Measurements from ENCODE around the gene CD164L2. TPM values are rescaled to one million over a fixed set of nuclear protein-coding genes. Genes with fewer than 3 reads are reported as not detected.
"Not testable (repeated sequence)": the region's sequence is repeated elsewhere in the genome, so short reads cannot be mapped to it uniquely, and the experiment has no call there.

CD164L2 gene
- total RNA-seq, 1 donor from 2014 or later: 0.21 TPM

DNA sequence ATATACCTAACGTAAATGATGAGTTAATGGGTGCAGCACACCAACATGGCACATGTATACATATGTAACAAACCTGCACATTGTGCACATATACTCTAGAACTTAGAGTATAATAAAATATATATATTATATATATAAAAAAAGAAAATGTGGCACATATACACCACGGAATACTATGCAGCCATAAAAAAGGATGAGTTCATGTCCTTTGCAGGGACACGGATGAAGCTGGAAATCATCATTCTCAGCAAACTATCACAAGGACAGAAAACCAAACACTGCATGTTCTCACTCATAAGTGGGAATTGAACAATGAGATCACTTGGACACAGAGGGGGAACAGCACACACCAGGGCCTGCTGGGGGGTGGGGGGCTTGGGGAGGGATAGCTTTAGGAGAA is 1.7 kb upstream of the CD164L2 start:
- DNase-seq: not testable (repeated sequence)

DNA sequence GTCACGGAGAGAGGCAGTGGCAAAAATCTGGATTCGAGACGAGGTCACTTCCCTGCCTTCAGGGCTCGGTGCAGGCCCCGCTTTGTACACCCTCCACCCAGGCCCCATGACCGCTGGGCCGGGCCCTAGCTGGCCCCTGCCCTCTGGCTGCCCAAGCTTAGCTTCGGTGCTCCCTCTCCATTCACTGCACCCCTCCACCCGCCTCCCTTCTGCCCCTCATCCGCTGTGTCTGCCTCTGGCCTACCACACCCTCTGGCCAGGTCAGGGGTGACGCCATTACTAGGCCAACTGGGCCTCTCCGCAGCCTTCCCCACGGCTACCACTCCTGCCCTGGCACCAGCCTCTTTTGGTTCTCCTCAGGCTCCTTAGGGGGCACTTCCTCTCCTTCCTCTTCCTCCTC is 528 bp upstream of the CD164L2 start:
- no peak for DNase-seq

DNA sequence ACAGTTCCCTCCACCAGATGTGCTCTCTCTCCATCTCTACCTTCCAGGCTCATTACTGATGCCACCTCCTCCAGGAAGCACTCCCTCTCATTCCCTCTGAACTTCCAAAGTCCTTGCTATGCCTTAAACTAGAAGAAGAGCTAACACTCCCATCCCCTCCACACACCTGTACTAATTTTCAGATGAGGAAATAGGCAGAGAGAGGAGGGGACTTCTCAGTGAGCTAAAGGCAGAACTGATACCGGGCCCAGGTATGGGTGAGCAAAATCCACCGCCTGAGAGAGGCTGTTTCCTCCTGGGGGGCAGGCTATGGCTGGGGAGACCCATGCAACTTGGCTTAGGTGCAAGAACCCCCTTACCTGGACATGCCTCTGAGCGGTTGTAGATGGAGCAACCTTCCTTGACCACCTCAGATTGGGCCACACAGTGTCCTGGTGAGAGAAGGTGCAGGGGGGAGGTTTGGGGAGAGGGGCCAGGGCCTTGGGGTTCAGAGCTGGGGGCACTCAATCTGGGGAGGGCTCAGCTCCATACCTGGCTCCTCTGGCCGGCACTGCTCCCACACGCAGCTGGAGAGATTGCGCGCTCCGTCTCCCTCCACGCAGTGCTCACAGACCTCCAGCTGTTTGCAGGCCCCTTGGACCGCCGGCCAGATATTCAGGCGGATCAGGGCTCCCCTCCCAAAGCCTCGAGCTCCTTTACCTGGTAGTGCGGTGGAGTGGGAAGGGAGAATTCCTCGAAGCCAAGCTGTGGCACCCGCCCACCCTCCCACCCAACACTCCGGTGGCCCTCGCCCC is 967 bp downstream of the CD164L2 start:
- DNase-seq: no peak

DNA sequence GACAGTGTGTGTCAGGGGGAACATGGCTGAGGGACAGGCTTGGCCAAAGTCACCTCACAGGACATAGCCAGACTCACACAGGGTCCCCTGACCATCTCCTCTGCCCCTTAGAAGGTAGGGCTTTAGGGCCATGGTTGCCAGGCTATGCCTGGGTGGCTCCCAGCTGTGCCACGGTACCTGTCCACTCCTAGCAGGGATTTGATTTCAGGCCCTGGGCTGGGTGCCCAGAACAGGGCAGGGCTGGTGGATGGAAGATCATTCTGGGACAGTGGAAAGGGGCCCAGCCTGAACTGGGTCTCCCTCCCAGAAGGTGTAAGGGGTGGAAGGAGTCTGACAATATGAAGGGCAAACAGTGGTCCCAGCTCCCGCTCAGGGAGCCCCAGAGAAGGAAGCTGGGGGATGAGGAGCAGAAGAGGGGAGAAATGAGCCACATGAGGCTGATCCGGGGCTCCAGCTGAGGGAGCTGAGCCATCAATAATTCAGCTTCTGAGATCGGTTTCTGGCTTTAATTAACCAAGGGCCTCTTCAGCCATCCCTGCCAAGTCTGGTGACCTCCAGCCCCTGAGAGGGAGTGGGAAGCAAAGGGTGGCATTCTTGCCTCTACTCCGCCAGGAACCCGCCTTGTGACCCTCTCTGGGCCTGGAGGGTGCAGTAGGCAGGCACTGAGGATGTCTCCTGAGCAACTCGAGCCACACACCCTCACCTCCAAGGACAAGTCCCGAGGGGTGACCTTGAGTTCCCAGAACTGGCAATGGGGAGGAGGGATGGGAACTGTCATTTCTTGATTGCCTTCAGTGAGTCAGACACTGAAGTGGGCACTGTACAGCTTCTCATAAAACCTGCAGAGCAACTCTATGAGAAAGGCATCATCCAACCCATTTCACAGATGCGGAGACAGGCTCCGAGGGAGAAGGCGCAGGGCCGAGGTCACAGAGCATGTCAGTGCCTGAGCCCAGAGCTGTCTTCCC is 2.1 kb downstream of the CD164L2 start:
- DNase-seq: no peak

DNA sequence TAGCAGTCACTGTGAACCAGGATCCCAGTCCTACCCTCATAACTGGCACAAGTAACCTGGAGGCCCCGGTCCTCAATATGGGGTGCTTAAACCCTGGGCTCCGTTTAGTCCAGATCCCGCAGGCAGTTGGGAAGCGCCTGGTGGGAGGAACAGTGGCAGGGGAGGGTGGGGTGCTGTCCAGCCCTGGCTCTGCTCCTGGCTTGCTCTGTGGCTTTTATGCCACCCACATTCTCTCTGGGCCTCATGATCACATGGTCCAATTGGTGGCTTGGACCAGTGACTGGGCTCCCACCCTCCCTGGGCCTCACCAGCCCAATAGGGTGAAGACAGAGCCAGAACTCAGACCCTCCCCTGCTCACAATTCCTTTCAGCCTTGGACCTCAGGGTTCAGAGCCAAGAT is 2.9 kb downstream of the CD164L2 start:
- DNase-seq: no peak

DNA sequence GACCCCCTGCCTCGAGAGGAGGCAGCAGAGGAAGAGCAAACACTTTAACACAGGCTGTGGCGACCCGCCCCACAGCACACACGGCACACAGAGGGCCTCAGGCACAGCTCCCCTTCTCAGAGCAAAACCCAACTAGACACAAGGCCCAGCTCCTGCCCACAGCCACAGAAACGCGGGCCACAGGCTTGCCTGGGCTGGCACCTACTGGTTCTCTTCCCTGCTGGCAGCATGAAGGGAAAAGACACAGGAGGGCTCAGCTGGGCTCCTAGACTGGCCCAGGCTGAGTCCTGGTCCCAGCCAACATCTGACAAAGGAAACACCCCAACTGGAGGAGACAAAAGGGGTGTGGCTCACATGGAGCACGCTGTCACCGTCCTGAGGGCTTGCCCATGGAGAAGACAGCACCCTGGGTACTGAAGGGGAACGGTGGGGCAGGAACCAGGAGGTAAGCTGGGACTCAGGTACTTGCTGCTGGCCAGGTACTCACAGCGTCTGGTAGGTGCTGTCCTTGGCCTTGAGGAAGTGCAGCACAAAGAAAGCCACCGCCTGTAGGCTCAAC is 3.5 kb downstream of the CD164L2 start:
- DNase-seq: no peak

DNA sequence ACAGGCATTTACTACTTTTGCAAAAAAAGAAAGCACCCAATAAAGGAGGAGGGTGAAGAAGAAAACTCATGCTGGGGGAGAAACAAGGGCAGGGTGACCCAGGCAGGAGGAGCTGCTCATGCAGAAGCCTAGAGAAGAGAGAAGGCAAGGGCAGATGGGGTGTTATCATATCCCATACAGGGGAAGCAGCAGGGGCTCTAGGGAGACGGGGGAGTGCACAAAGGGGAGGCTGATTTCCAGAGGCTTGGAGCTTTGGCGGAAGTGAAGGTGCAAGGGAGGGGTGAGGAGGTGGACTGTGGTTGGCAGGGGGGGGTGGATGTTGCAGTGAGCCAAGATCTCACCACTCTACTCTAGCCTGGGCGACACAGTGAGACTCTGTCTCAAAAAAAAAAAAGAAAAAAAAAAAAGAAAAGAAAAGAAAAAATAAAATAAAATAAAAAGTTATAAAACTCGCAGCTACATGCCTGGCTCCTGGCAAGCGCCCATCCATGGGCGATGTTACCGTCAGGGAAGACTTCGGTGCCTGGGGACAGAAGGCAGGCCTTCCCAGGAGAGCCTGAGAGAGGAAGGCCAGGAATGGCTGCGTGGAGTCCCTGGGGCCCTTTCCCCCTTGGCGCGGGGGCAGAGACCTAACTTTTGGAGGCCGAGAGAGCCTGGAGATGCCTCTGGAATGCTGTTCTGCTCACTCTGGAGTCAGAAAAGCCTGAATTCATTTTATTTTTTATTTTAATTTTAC is 5.2 kb downstream of the CD164L2 start:
- DNase-seq: no peak

DNA sequence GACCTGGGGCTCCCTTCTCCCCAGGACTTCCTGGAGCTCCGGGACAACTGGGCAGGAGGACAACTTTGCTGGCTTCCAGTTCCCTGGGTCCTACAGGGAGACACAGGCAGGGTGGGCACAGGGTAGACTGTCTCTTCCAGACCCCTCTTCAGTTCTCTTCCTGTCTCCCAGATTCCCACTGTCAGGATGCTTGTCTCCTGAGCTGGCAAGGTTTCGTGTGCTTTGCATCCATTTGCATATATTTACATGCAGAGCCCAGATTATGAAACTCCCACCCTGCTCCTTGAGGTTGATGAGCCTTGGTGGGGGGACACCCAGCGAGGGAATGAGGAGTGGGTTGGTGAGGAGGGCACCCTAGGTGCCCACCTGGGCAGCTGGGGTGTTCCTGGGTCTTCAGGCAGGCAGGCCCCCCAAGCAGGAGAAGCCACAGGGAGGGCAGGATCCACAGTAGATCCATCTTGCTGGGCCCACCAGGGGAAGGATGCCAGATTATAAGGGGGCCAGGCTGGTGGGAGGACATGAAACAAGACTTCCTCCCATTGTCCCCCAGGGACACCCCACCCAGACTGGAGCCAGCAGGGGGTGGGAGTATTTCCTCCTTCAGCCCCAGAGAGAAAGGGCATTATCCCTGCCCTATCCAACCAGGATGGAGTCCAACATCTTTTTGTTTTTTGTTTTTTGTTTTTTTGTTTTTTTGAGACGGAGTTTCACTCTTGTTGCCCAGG is 8.6 kb downstream of the CD164L2 start, which contains the start of gene FCN3:
Gene FCN3 (minus strand): TSS at position 463 of the 725 bp plus-strand sequence. CDS start 6 bp downstream, at position 457.
- no peak for DNase-seq

DNA sequence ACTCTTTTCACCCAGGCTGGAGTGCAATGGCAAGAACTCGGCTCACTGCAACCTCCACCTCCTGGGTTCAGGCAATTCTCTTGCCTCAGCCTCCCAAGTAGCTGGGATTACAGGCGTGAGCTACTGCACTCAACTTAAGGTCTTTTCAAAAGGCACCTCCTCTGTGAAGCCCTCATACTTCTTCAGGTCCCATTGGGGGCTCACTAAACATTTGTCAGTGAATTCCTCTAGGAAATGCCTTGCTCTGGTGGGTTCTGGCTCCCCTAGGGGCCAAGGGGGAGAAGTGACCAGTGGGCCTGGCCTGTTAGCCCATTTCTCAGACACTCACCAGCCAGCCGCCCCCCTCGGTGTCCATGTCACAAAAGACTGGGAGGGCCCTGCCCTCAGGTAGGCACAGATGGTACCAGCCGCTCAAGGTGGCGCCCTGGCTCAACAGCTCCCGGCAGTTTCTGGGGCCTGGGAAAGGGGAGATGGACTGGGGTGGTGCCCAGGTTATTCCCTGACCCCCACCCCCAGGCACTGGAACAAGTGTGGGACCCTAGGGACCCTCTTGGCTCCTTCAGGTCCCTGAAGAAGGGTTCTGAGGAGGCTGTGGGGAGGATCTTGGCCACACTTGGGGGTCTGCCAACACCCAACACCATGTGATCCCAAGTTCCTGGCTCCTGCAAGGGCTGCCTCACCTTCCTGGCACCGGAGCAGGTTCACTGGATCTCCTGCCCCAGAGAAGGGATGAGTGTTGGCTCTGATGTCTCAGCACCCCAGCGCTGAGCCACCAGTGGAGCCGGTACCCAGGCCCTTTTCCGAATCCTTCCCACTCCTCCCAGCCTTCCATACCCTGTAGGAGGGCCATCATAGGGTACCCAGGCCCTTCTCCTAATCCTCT is 10.1 kb downstream of the CD164L2 start:
- no peak for DNase-seq

DNA sequence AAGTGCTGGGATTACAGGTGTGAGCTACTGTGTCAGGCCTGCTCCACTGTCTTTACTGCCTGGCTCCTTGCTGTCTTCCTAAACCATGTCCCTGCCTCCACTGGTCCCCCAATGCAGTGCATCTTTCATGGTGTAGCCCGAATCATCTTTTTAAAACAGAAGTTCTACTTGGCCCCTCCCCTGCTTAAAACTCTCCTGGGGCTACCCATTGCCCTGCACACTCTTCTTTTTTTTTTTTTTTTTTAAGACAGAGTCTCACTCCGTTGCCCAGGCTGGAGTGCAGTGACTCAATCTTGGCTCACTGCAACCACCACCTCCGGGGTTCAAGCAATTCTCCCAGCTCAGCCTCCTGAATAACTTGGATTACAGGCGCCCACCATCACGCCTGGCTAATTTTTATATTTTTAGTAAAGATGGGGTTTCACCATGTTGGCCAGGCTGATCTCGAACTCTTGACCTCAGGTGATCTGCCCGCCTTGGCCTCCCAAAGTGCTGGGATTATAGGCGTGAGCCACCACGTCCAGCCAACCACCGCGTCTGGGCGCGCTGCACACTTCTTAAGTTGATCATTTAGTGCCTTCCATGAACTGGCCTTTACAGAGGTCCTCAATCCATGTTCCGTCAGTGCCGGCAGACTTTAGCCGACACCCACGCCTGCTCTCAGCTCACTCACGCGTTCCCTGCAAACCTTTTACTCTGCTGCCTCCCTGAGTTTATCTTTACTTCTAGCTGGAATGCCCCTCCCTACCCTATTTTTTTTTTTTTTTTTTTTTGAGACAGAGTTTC is 10.9 kb downstream of the CD164L2 start:
- no peak for DNase-seq

DNA sequence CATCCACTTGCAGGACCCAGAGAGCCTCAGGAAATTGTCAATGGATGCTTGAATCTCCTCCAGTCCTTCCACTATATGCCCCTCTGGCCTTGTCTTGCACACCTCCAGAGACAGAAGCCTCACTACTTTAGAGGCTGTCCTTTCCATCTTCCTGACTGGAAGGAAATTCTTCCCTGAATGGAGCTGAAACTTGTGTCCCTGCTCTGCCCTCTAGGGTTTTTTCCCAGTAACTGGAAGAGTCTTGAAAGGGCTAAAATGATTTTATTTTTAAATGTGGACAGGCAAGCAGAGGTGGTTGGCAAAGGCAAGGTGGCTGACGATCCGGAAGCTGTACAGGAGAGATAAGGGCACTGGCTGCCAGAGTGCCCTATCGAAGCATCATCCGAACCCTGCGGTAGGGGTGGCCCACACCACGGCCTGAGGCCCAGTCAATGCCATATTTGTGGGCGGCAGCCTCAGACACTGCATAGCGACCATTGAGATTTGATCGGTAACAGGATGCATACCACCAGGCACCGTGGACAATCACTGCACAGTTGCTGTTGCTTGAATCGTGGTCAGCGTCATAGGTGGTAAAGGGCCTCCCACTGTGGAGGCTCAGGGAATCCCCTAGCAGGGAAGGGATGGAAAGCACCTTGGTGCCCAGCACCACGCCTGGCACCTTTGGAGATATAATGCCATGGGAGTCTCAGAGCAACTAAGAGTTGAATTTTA is 14.1 kb downstream of the CD164L2 start:
- DNase-seq: no peak

DNA sequence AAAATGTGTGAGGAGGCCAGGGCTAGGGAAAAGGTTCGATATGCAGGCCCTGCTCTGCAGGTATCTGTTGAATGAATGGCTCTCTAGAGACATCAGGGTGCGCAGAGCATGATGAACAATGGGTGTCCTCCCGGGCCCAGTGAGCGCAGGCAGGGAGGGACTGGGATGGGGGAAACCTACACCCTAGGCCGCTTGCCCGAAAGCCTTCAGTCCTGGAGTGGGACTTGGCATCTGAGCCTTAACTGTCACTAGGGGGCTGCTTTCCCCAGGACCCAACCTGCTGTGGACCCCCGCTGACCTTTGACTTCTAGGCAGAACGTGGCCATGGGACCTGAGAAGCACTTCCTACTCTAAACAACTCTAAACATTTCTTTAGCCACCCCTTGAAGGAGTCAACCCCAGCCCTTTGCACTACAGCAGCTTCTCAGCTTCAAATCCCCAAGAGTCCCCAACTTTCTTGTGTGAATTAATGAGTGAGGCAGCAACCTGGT is 15.9 kb downstream of the CD164L2 start:
- DNase-seq: no peak

DNA sequence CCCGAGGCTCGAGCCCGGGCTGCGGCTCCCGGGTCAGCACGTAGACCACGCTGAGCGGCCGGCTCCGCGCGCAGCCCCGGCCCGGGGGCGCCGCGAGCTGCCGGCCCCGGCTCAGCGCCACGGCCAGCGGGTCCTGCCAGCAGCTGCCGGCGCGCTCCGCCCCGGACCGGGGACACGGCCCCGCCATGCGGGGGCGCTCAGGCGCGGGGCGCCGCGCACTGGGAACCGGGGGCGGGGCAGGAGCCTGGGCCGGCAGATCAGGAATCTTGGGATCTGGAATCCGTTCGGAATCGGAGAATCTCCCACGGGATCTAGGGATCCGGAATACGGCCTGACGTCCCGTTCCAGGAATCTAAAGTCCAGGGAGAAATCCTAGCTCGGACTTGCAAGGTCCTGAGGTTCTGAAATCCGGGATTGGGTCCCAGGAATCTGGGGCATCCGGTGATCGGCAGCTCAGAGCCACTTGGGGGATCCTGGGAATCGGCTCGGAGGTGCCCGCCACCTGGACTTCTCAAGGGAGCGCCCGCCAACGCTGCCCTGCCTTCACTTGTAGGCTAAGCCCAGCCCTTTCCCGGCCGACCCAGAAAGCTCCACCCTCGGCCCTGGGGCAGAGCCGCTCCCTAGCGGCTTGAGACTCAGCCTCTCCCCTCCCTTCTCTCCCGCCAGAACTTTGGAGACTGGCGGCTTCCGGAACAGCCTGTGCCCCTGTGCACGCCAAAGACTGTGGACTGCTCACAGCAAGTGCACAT is 16.5 kb downstream of the CD164L2 start, which contains the start of gene MAP3K6:
Gene MAP3K6 (minus strand): TSS at position 551 of the 749 bp plus-strand sequence. CDS start 364 bp downstream, at position 187.
- DNase-seq: peak; percentile 85

DNA sequence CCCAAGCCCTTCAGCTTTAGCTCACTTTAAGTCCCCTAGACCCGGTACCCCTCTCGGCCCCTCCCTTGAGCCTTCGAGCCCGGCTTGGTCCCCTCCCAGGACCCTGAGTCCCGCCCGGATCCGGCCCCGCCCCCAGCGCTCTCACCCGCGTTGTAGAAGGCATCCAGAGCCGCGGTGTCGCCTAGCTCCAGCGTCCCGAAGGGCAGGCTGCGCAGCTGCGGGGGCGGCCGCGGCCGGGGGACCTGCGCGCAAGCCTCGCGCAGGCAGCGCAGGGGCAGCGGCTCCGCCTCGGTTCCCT is 17.1 kb downstream of the CD164L2 start:
- DNase-seq: peak; percentile 91

DNA sequence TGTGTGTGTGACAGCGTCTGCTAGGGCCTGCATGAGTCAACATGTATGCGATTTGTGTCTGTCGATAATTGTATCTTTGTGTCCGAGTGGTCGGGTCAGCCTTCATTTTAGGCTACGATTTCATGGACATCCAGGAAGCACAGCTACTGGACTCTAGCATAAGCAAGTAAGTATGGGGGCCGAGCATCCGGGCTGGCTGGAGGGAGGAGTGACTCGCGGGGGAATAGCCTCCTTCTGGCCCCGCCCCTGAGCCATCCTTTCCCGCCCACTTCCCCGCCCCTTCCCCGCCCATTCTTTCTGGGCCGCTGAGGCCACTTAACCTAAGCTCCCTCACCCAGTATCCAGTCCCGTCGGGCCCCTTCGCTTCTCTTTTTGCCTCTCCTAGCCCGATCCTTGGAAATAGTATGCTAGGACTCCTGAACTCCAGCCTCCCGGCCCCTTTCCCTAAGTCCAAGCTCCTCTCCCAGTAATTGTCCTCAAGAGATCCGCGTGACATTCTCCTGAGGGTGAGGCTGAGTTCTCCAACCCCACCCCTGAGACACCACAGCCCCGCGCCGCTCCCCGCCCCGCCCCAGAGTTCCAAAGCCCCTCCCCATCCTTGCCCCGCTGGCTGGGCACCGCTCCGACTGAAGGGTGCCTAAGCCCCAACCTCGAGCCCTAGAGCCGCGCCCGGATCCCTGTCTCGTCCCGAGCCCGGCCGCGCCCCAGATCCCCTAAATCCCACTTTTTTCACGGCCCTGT is 17.6 kb downstream of the CD164L2 start:
- peak; percentile 94 for DNase-seq

DNA sequence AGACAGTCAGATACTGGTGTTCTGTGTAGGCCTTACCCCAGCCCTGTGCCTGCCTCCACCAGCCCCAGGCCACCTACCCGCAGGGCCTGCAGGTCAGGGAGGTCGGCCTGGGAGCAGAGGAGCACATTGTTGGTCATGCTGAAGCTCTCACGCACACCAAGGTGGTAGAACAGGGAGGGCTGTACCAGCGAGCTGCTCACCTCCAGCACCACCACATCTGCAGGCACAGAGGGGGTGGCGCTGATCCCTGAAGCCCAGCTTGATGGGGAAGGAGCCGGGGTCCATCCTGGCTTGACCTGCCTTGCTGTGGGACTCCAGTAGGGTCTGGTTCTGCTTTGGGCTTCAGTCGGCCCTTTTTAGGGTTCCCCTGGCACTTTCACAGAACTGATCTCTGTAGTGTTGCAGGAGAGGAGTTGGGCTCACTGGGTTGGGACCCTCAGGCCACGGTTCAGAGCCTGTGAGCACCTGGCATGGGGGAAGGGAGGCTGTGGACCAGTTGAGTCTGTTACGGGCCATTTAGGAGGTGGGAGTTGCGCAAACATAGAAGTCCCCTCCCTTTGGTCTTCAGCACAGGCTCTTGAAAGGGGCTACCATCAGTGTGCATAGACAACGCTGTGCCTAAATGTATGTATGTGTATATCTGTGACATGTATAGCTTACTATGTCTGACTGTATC is 18.3 kb downstream of the CD164L2 start:
- DNase-seq: no peak

Measured in tongue (tissue), 2 donors.